GM19099 (cell line): ENCODE data around the gene SCAMP1.

Experiments
- POLR2A ChIP-seq: IDR thresholded peaks from 3 replicates; pipeline ENCODE4 v1.6.1; 2011; ENCODE audit warnings: low read depth; ENCODE audit not compliant: insufficient read length; ENCODE audit errors: extremely low read depth

Gene SCAMP1

GRCh38 chr5:78511121-78511906 is 150.9 kb downstream of the SCAMP1 start:
- no peak for TF ChIP-seq POLR2A

GRCh38 chr5:78512435-78512834 is 152.0 kb downstream of the SCAMP1 start:
- no peak for TF ChIP-seq POLR2A

- no peak for TF ChIP-seq POLR2A
These were observed 153.0 kb downstream of the SCAMP1 start for GRCh38 chr5:78513441-78513840.

GRCh38 chr5:78514427-78515330 is 154.3 kb downstream of the SCAMP1 start:
- TF ChIP-seq POLR2A: no peak

GRCh38 chr5:78515670-78516069 is 155.3 kb downstream of the SCAMP1 start:
- no peak for TF ChIP-seq POLR2A

GRCh38 chr5:78518365-78519197 is 158.2 kb downstream of the SCAMP1 start:
- no peak for TF ChIP-seq POLR2A

GRCh38 chr5:78519198-78519941 is 159.0 kb downstream of the SCAMP1 start:
- TF ChIP-seq POLR2A: no peak

GRCh38 chr5:78521455-78521854 is 161.0 kb downstream of the SCAMP1 start:
- TF ChIP-seq POLR2A: no peak

- no peak for TF ChIP-seq POLR2A
These were observed 162.3 kb downstream of the SCAMP1 start for GRCh38 chr5:78522476-78523260.

GRCh38 chr5:78523314-78524193 is 163.1 kb downstream of the SCAMP1 start:
- no peak for TF ChIP-seq POLR2A

- no peak for TF ChIP-seq POLR2A
These were observed 165.7 kb downstream of the SCAMP1 start for GRCh38 chr5:78526049-78526525.

- no peak for TF ChIP-seq POLR2A
These were observed 166.8 kb downstream of the SCAMP1 start for GRCh38 chr5:78527054-78527859.
